ENCODE results near the gene ADRM1.
A peak's percentile ranks its signal among the peaks of the same experiment; 100 is the strongest.

The ADRM1 gene

GRCh38 chr20:62281161-62281933 is 21.4 kb upstream of the ADRM1 start:
- no peak for DNase-seq

- no peak for DNase-seq
Observed at GRCh38 chr20:62282103-62282502, 20.7 kb upstream of the ADRM1 start.

- no peak for DNase-seq
Observed at GRCh38 chr20:62282877-62283503, 19.8 kb upstream of the ADRM1 start.

GRCh38 chr20:62284448-62284847 is 18.3 kb upstream of the ADRM1 start:
- no peak for DNase-seq

GRCh38 chr20:62285151-62285550 is 17.6 kb upstream of the ADRM1 start:
- no peak for DNase-seq

GRCh38 chr20:62285722-62286121 is 17.1 kb upstream of the ADRM1 start:
- no peak for DNase-seq

GRCh38 chr20:62286493-62287064 is 16.2 kb upstream of the ADRM1 start:
- DNase-seq: no peak

GRCh38 chr20:62287129-62287528 is 15.7 kb upstream of the ADRM1 start:
- no peak for DNase-seq

- no peak for DNase-seq
Observed at GRCh38 chr20:62287759-62288534, 14.8 kb upstream of the ADRM1 start.

- no peak for DNase-seq
Observed at GRCh38 chr20:62288535-62289105, 14.2 kb upstream of the ADRM1 start.

GRCh38 chr20:62289131-62289530 is 13.7 kb upstream of the ADRM1 start:
- DNase-seq: no peak

GRCh38 chr20:62289898-62290297 is 12.9 kb upstream of the ADRM1 start:
- no peak for DNase-seq

- no peak for DNase-seq
Observed at GRCh38 chr20:62291251-62292066, 11.3 kb upstream of the ADRM1 start.

GRCh38 chr20:62292108-62292507 is 10.7 kb upstream of the ADRM1 start:
- peak; percentile 35 for DNase-seq

- no peak for DNase-seq
Observed at GRCh38 chr20:62293111-62293784, 9.5 kb upstream of the ADRM1 start.

- no peak for DNase-seq
Observed at GRCh38 chr20:62293946-62294345, 8.9 kb upstream of the ADRM1 start.

GRCh38 chr20:62294516-62294915 is 8.3 kb upstream of the ADRM1 start:
- no peak for DNase-seq

- DNase-seq: no peak
Observed at GRCh38 chr20:62296724-62297448, 5.9 kb upstream of the ADRM1 start.

GRCh38 chr20:62297449-62298227 is 5.2 kb upstream of the ADRM1 start:
- no peak for DNase-seq

All from CD4-positive, alpha-beta T cell treated with Interleukin-21 for 1 hour (primary cell).